ENCODE data around the gene LSS.
"Not testable (repeated sequence)": the region's sequence is repeated elsewhere in the genome, so short reads cannot be mapped to it uniquely, and the experiment has no call there.

The LSS gene

DNA sequence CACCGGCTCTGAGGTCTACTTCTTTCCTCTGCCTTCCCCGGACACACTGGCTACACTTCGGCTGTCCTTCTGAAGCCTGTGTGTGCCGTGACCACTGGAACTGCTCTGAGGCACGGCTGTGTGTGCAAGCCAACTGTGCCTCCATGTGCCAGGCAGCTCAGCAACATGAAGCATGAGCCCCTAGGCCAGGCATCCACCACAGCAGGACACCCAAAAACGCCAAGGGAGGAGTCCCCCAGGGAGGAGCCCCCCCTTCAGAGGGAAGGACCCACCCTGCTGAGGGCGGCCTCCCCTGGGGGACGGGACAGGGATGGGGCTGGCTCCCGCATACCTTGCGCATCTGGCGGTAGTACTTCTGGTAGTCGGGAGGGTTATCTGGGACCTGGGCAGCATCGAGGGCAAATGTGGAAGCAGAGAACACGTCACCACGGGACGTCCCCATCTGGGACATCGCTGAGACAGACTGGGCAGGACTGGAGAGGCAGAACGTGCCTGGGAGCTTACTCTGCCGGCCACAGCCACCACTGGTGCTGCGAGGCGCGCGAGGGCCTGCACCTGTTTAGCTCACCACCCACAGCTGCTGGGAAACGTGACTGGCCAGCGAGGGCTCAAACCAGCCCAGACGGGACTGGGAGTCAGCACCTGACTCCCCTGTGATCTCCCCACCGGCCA, 20.5 kb downstream of the LSS start:
- no peak overlapping the region for H3K4me3 ChIP-seq (ENCODE audit: low read length)

DNA sequence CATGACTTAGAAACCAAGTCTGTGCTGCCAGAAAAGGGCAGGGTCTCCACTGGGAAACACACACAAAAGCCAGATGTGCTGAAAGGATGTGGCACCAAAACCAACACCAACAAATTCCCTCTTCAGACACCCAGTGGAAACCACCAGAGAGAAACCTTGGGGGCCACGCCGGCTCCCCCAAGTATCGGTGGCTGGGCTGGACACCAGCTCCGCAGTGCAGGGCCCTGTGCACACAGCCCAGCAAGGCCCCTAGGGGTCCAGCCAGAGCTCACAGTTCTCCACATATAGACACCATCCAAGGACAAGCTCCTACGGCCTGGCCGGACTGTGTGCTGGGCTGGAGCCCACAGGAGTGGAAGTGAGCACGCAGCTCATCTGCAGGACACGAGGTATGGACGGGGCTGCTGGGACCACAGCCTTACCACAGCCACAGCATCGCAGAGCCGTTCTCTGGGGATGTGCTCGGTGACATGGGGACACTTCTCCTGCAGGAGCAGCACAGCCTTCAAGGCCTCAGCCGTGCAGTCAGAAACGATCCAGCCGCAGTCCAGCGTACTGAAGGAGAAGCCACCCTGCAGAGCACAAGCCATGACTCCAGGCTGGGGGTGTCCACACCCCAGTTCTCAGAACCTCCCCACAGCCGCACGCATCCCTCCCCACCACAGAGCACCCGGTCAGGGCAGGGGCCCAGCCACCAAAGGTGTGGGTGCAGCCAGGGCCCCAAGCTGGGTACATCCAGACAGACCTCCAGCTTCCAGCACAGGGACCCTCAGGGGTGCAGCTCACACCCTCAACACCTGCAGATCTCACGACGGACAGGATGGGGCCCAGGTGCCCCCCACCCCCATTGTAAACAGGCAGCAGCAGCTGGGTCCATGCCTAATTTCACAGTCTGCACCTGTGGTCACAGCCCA, 21.3 kb downstream of the LSS start:
- H3K4me3 ChIP-seq (ENCODE audit: low read length): no peak overlapping the region
- no peak for TF ChIP-seq ZNF274 (IDR thresholded peaks at IDR 0.05; ENCODE audit: low read depth, low read length)

More for the DNA sequence above, 20.5 kb downstream of the LSS start:
- TF ChIP-seq ZNF274 (IDR thresholded peaks at IDR 0.05; ENCODE audit: low read depth, low read length): no peak

DNA sequence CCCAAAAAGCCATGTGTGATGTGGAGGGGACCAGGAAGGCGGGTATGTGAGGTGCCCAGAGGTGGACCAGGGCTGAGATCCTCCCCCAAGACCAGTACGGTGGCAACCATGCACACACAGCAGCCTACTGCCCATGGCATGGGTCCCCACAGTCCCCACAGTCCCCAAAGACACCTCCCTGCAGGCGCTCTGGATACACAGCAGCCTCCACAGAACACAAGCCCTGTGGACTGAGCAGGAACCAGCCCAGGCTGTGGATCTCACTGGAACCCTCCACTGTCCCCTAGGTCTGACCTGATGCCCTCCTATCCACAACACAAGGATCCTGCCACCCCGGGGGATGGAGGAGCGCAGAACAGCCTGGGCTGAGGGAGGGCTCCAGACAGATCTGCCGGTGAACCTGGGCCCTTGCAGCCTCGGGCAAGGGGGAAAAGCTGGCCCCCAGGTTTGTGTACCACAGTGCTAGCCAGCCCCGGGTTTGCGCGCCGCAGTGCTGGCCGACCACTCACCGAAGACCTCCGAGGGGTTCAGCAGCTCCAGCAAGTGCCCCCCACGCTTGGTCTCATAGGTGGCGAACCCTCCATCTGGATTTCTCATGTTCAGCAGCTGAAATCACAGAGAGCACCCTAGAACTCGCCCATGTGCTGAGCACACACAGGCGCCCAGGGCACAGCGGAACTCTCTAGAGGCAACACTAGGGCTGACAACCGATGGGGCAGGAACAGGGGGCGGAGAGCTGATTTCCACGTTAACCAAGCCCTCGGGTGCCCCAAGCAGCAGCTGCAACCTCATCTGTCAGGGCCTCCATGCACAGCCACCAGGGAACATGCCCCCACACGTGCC, 22.2 kb downstream of the LSS start:
- no peak for TF ChIP-seq ZNF274 (IDR thresholded peaks at IDR 0.05; ENCODE audit: low read depth, low read length)
- no peak overlapping the region for H3K4me3 ChIP-seq (ENCODE audit: low read length)

DNA sequence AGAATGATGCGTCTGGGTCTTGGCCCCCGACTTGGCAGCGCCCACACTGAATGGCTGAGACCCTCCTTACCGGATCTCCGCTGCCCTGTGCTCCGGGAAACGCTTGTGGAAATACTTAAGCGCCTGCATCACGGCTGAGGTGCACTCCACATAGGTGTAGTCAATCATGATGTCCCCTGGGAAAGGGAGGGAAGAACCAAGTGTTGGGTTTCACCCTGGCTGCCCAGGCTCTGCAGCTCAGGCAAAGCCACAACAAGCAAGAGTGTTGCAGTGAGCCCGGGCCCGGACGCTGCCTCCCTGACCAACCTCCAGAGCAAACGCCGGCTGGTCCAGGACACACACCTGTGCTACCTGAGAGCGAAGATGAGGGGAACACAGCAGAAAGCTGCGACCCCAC, 22.8 kb downstream of the LSS start:
- TF ChIP-seq ZNF274 (IDR thresholded peaks at IDR 0.05; ENCODE audit: low read depth, low read length): no peak

DNA sequence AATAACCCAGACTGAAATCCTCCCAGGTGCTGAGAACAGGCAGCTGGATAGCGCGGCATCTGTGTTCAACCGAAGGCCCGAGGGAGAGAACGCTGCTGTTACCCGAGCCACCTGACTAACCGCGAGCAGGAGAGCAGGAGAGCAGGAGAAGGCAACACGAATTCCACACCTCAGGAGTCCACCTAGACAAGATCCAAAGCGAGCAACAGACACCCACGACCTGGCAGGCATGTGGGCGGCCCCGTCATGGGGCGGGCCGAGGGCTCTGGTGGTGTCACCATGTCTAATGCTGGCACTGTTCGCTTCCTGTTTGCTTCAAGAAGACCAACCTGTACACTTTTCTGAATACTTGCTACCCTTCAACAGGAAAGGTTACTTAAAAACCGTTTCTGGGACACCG, 23.4 kb downstream of the LSS start:
- TF ChIP-seq ZNF274 (IDR thresholded peaks at IDR 0.05; ENCODE audit: low read depth, low read length): no peak
- H3K4me3 ChIP-seq (ENCODE audit: low read length): no peak overlapping the region

More for the DNA sequence above, 22.8 kb downstream of the LSS start:
- H3K4me3 ChIP-seq (ENCODE audit: low read length): no peak overlapping the region

DNA sequence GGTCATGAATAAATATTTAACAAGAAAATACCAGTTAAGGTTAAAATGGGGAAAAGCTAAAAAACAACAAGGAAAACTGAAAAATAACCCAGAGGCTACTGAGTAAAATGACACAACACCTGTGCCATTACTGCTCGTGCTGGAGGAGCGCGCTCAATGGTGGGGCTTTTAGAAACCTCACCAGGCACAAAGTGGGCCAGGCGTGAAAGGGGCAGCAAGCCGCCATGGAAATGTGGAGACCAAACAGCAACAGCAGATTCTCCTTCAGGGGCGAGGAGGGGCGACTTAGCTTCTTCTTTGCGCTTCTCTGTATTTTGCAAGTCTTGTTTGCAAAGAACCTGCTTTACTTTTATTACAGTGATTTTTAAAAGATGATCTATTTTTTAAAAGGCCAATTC, 25.4 kb downstream of the LSS start:
- no peak overlapping the region for H3K4me3 ChIP-seq (ENCODE audit: low read length)
- TF ChIP-seq ZNF274 (IDR thresholded peaks at IDR 0.05; ENCODE audit: low read depth, low read length): no peak

DNA sequence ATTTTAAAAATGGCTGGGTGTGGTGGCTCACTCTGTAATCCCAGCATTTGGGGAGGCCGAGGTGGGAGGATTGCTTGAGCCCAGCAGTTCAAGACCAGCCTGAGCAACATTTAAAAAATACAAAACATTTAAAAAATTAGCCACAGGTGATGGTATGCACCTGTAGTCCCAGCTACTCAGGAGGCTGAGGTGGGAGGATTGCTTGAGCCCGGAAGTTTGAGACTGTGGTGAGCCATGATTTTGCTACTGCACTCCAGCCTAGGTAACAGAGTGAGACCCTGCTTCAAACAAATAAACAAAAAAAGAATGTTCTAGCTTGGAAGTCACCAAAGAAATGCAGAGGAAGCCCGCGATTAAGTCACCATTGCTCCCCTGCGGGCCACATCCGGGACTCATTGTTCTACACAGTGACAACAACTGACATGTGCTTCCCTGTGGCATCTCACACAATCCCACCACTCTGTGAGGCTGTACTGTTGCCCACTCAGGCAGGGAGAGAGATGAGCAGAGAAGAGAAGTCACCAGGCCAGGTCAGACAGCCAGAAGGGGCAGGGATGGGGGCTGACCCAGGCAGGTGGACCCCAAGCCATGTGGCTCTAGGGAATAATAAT, 25.9 kb downstream of the LSS start:
- no peak for TF ChIP-seq ZNF274 (IDR thresholded peaks at IDR 0.05; ENCODE audit: low read depth, low read length)
- H3K4me3 ChIP-seq (ENCODE audit: low read length): no peak overlapping the region

DNA sequence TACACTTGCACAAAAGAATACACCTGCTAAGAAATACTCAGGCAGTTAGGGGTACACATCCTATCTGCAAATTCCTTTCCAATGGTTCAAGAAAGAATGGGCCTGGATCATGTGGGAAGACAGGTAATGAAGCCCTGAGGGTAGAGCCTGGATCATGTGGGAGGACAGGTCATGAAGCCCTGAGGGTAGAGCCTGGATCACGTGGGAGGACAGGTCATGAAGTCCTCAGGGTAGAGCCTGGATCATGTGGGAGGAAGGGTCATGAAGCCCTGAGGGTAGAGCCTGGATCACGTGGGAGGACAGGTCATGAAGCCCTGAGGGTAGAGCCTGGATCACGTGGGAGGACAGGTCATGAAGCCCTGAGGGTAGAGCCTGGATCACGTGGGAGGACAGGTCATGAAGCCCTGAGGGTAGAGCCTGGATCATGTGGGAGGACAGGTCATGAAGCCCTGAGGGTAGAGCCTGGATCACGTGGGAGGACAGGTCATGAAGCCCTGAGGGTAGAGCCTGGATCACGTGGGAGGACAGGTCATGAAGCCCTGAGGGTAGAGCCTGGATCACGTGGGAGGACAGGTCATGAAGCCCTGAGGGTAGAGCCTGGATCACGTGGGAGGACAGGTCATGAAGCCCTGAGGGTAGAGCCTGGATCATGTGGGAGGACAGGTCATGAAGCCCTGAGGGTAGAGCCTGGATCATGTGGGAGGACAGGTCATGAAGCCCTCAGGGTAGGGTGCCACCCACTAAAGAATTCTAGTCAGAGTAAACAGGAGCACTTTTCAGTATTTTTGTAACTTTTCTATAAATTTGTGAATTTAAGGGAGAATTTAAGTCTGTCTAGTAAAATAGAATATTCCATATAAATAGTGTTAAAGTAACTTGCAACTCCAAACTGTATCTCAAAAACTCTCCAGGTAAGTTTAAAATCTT, 27.4 kb downstream of the LSS start:
- not testable (repeated sequence) for H3K4me3 ChIP-seq (ENCODE audit: low read length)

DNA sequence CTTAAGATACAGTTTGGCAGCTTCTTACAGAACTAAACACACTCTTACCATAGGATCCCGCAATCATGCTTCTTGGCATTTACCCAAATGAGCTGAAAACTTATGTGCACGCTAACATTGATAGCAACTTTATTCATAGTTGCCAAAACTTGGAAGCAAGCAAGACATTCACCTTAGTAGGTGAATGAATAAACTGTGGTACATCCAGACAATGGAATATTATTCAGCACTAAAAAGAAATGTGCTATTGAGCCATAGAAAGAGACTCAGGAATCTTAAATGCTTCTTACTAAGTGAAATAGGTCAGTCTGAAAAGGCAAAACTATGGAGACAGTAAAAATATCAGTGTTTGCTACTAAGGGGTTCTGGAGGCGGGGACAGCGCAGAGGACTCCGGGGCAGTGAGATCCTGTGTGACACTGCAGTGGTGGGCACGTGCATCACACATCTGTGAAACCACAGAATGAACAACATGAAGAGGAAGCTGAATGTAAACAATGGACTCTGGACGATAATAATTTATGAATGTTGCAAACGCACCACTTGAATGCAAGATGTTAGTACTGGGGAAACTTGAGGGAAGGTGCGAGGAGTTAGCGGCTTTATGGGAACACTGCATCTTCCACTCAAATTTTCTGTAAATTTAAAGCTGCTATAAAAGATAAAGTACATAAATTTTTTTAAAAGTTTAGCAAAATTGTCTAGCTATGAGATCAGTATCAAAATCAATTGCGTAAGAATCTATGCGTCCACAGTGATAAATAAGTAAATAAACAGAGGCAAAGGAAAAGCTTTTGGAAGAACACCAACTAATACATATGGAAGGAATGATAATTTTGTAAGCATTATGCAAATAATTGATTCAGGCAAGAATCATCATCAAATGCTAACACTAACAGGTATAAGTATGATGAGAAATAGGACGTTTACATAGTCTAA, 28.9 kb downstream of the LSS start:
- no peak for TF ChIP-seq ZNF274 (IDR thresholded peaks at IDR 0.05; ENCODE audit: low read depth, low read length)
- H3K4me3 ChIP-seq (ENCODE audit: low read length): no peak overlapping the region

DNA sequence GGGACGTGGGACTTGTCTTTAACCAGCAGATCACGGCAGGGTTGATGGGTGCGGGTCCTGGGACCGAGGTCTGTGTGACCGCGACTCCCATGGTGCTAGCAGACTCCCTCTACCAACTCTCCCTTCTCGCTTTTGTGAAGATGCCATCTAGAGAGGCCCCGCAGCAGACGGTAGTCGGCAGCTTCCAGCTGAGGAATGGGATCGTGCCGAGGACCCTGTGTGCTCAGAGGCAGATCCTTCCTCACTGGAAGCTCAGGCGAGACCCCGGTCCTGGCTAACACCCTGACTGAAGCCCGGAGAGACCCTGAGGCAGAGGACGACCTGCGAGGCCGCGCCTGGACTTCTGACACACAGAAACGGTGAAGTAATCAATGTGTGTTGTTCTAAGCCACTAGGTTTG, 31.8 kb downstream of the LSS start:
- no peak for TF ChIP-seq ZNF274 (IDR thresholded peaks at IDR 0.05; ENCODE audit: low read depth, low read length)

DNA sequence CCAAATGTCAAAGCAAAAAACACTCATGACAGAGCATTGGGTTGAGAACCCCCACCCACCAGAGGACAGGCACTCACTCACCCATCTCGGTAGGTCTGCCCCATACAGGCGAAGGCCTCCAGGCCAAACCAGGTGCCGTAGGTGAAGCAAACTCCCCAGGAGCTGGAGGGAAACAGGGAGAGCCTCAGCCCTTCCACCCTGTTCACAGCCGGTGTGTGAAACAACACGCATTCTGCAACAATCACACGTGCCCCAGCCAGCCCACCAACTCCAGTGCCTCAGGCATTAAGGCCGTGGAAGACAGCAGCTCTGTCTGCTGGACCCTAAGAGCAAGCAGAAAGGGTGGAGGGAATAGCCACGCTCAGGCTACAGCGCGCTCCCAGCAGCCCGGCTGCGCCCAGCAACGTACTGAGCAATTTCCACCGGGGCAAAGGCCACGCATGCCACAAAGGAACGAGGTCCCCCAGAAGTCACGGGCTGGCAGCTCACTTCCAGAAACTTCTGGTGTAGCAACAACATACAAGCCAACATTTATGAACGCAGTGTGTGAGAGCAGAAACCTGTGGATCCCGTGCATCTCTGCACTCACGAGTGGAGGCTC, 32.9 kb downstream of the LSS start:
- H3K4me3 ChIP-seq (ENCODE audit: low read length): no peak overlapping the region
- no peak for TF ChIP-seq ZNF274 (IDR thresholded peaks at IDR 0.05; ENCODE audit: low read depth, low read length)

More for the DNA sequence above, 31.8 kb downstream of the LSS start:
- no peak overlapping the region for H3K4me3 ChIP-seq (ENCODE audit: low read length)

All from GM08714 (cell line).